GM10266 (cell line): ENCODE data around the gene TTF1.

Source experiments
- DNase-seq: peaks from one replicate; pipeline ENCODE4 v3.0.0; 2012; ENCODE audit errors: extremely low spot score
- TF ChIP-seq, protein P1 (sequence below): IDR thresholded peaks from 2 replicates; pipeline ENCODE4 v1.5.1; 2012; ENCODE audit warnings: mild to moderate bottlenecking, low read depth; ENCODE audit not compliant: control insufficient read depth, insufficient read depth; ENCODE audit errors: missing control alignments

TTF1 gene, protein sequence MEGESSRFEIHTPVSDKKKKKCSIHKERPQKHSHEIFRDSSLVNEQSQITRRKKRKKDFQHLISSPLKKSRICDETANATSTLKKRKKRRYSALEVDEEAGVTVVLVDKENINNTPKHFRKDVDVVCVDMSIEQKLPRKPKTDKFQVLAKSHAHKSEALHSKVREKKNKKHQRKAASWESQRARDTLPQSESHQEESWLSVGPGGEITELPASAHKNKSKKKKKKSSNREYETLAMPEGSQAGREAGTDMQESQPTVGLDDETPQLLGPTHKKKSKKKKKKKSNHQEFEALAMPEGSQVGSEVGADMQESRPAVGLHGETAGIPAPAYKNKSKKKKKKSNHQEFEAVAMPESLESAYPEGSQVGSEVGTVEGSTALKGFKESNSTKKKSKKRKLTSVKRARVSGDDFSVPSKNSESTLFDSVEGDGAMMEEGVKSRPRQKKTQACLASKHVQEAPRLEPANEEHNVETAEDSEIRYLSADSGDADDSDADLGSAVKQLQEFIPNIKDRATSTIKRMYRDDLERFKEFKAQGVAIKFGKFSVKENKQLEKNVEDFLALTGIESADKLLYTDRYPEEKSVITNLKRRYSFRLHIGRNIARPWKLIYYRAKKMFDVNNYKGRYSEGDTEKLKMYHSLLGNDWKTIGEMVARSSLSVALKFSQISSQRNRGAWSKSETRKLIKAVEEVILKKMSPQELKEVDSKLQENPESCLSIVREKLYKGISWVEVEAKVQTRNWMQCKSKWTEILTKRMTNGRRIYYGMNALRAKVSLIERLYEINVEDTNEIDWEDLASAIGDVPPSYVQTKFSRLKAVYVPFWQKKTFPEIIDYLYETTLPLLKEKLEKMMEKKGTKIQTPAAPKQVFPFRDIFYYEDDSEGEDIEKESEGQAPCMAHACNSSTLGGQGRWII

DNA sequence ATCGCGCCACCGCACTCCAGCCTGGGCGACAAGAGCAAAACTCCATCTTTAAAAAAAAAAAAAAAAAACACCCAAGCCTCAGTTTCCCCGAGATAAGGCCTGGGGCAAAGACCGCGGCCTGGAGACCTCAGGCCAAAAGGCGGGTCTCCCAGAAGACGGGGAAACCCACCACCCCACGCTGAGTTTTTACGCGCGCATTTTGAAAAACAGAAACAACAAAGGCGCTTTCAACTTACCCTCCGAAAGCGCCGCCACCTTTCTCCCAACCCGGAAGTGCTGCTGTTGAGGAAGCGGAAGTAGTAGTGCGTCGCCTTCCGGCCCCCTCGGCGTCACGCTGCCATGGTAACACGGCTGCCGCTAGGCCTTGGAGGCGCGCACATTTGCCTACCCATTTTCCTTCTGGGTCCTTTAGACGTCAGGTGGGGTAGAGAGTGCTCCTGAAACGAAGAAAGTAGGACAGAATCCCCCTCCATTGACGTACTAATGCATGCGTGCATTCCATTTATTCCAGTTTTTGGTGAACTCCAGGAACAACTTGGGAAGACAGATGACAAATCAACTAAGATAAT, at the start of gene TTF1:
TTF1 (minus strand) TSS at position 287 of the 569 bp plus-strand sequence. CDS start 4,019 bp downstream, outside the sequence.
- peak; percentile 94 for DNase-seq
- TF ChIP-seq, protein P1, sequence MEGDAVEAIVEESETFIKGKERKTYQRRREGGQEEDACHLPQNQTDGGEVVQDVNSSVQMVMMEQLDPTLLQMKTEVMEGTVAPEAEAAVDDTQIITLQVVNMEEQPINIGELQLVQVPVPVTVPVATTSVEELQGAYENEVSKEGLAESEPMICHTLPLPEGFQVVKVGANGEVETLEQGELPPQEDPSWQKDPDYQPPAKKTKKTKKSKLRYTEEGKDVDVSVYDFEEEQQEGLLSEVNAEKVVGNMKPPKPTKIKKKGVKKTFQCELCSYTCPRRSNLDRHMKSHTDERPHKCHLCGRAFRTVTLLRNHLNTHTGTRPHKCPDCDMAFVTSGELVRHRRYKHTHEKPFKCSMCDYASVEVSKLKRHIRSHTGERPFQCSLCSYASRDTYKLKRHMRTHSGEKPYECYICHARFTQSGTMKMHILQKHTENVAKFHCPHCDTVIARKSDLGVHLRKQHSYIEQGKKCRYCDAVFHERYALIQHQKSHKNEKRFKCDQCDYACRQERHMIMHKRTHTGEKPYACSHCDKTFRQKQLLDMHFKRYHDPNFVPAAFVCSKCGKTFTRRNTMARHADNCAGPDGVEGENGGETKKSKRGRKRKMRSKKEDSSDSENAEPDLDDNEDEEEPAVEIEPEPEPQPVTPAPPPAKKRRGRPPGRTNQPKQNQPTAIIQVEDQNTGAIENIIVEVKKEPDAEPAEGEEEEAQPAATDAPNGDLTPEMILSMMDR = no peak

DNA sequence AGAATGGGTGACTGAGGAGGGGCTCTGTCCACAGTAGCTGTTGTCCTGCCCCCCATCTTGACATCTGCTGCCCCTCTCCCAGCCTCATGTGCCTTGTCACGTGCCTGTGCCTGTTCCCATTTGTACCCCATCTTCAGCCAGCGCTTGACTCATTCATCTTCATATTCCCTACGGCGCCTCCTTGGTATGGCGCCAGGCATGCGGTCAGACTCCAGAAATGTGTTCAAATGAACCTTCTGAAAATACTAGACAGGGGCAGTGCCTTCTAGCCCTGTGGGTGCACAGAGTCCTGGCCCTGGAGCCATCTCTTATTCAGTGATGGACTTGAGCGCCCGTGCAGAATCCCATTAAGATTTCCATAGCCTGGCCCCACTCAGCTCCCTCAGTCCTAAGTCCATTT, 49.6 kb upstream of the TTF1 start:
- no peak for DNase-seq
- TF ChIP-seq, protein P1 = no peak

DNA sequence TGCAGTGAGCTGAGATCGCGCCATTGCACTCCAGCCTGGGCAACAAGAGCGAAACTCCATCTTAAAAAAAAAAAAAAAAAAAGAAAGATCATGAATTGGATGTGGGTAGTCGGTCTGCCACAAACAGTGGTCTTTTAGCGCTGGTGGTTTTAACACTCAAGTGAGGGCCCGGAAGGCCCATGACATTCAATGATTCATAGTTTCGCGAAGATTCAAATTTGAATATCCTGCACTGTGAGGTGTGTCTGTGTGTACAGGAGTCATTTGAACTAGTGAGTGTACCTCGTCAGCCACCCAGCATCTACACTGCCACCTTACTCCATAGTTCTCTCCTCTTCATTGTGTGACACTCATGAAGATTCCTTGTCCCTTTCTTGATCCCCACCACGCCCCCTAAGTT, 44.6 kb upstream of the TTF1 start:
- DNase-seq = no peak
- TF ChIP-seq, protein P1 = no peak

DNA sequence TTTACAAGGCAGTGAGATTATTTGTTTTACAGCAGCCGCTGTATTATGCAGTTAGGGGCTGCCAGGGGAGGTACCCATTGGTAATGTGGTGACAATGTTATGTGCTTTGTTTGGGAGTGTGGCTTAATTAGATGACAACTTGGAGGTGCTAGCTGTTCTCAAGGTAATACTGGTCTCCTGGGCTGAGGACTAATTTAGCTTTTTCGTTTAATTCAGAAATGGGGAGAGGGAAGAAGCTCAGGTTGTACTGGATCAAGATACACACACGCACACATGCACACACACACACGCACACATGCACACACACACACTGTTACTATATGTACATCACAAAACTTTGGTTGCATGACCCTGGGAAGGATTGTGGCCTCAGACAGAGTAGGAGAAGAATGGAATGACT, 41.3 kb upstream of the TTF1 start:
- TF ChIP-seq, protein P1 = no peak
- DNase-seq = no peak

DNA sequence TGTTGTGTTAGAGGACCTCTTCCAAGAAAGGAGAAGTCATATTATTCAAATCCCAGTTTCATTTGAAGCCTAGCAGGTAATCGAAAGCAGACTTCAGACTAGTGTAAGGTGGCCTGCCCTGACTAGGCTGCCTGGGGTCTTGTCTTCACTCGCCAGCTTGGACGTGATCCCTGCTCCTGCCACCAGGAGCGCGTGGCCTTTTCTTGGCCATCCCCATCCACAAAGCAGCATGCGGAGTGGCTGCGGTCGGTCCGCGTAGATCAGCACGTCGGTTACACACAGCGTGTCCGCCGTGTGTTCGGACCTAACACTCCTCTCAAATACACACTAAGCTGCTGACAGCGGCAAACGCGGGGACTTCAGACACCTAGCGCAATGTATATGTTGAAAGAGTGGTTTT, 40.7 kb upstream of the TTF1 start:
- TF ChIP-seq, protein P1 = no peak
- no peak for DNase-seq

DNA sequence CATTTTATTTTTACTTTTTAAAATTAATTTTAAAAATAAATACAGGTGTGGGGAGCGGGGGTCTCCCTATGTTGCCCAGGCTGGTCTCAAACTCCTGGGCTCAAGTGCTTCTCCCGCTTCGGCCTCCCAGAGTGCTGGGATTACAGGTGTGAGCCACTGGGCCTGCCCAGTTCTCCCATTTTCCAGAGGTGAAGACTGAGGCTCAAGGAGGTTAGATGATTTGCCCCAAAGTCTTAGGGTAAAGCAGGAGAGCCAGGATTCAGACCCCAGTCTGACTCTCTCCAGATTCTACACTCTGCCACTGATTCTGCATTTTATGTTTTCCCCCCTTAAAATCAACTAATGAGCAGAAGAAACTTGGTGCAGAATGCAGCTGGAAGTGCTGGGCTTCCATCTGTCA, 40.2 kb upstream of the TTF1 start:
- TF ChIP-seq, protein P1 = no peak
- DNase-seq = no peak
